ENCODE results near the gene CCR4. TPM values are rescaled to one million over a fixed set of nuclear protein-coding genes. Genes with fewer than 3 reads are reported as not detected.

CCR4 gene
- total and polyA plus RNA-seq, 2 of the 13 experiments (the other 11 are each of a cell fraction or from before 2014, with no cell fraction given): 0.04 to 0.05 TPM

GRCh38 chr3:33003308-33003707 lies 51.9 kb downstream of the CCR4 start (continued):
- TF ChIP-seq ISL2 (CRISPR knock-in tag; IDR thresholded peaks at IDR 0.05) (no peak), SIN3B (IDR thresholded peaks at IDR 0.05; ENCODE audit: low read length) (no peak), AHDC1 (CRISPR knock-in tag; IDR thresholded peaks at IDR 0.05; ENCODE audit: borderline replicate concordance) (peak; percentile 30; the same call in 1 of the 2 replicates), MBD4 (IDR thresholded peaks at IDR 0.05; ENCODE audit: borderline replicate concordance, low read length) (no peak), ZNF580 (CRISPR knock-in tag; IDR thresholded peaks at IDR 0.05; ENCODE audit: borderline replicate concordance, low read depth) (no peak), TP53 (CRISPR knock-in tag; conservative IDR thresholded peaks at IDR 0.05) (no peak), ZNF777 (CRISPR knock-in tag; IDR thresholded peaks at IDR 0.05) (no peak), NCOR1 (IDR thresholded peaks at IDR 0.05; ENCODE audit: borderline replicate concordance, low read length) (peak; percentile 76; the same call in 1 of the 2 replicates), NFIB (CRISPR knock-in tag; IDR thresholded peaks at IDR 0.05; ENCODE audit: borderline replicate concordance) (no peak), HNF4G (IDR thresholded peaks at IDR 0.05; ENCODE audit: borderline replicate concordance, low read depth, low read length) (0 out of 2 replicates have a peak, but pooled peaks have one; percentile 36), HNF4G (CRISPR knock-in tag; IDR thresholded peaks at IDR 0.05; ENCODE audit: borderline replicate concordance, low read depth) (no peak), IKZF4 (CRISPR knock-in tag; IDR thresholded peaks at IDR 0.05; ENCODE audit: borderline replicate concordance, low read depth, not compliant biosample characterization) (no peak)

All from HepG2 (cell line).